GOT3 (cell line): Measurements from ENCODE around the gene LMBR1L.

Source experiments
- DNase-seq: peaks from one replicate; lab custom pipeline; 2025; ENCODE audit warnings: mixed read lengths; lab: John Stamatoyannopoulos, UW

LMBR1L gene

GRCh38 chr12:49054096-49054495 is 56.6 kb downstream of the LMBR1L start:
- DNase-seq = no peak

- DNase-seq = no peak
These were observed 58.0 kb downstream of the LMBR1L start for GRCh38 chr12:49052451-49053208.

GRCh38 chr12:49051777-49052438 is 58.7 kb downstream of the LMBR1L start:
- DNase-seq = no peak

- no peak for DNase-seq
These were observed 59.3 kb downstream of the LMBR1L start for GRCh38 chr12:49051373-49051764.

GRCh38 chr12:49050507-49051372 is 59.9 kb downstream of the LMBR1L start:
- DNase-seq = no peak

- DNase-seq = no peak
These were observed 61.0 kb downstream of the LMBR1L start for GRCh38 chr12:49049566-49050224.

GRCh38 chr12:49048953-49049352 is 61.7 kb downstream of the LMBR1L start:
- DNase-seq = no peak
